ENCODE results near the gene MAD1L1.
"Not testable (repeated sequence)": the region's sequence is repeated elsewhere in the genome, so short reads cannot be mapped to it uniquely, and the experiment has no call there.

- not testable (repeated sequence) for TF ChIP-seq CTCF (conservative IDR thresholded peaks at IDR 0.05; ENCODE audit: low read length); EZH2phosphoT487 (IDR thresholded peaks at IDR 0.05; ENCODE audit: borderline replicate concordance, low read depth, low read length)
Measured at GRCh38 chr7:1874590-1875391, 358.0 kb downstream of the MAD1L1 start.

Data from OCI-LY7 (cell line).